ENCODE data around the gene OGFR. TPM values are rescaled to one million over a fixed set of nuclear protein-coding genes. Genes with fewer than 3 reads are reported as not detected.

The OGFR gene
- total RNA-seq, 1 donor from 2014 or later: 96.5 TPM

- no peaks in the 10 kb centered on the region for H3K79me2 ChIP-seq (ENCODE audit: insufficient read depth, low read length)
- Mint-ChIP-seq H3K4me3 (ENCODE audit: unreplicated experiment) (no peak overlapping the region), H3K27me3 (ENCODE audit: low read depth, unreplicated experiment) (peaks cover 31% of the 10 kb centered on the region), H3K9me3 (ENCODE audit: unreplicated experiment) (no peaks in the 10 kb centered on the region), H3K36me3 (ENCODE audit: low read depth, unreplicated experiment) (no peaks in the 10 kb centered on the region), H3K4me1 (ENCODE audit: low read depth, unreplicated experiment) (no peaks in the 10 kb centered on the region), H3K27ac (ENCODE audit: unreplicated experiment) (no peak overlapping the region)
- no peak for FAIRE-seq
- H3K9me3 ChIP-seq (ENCODE audit: insufficient read depth, low read depth, low read length): no peaks in the 10 kb centered on the region
- TF ChIP-seq EZH2 (IDR thresholded peaks at IDR 0.05; ENCODE audit: insufficient read depth, low read length) (no peak), CTCF (IDR thresholded peaks at IDR 0.05; ENCODE audit: insufficient read depth, low read depth, low read length) (no peak)
- no peak for DNase-seq (ENCODE audit: low read depth)
- no peaks in the 10 kb centered on the region for H4K20me1 ChIP-seq (ENCODE audit: insufficient read depth, low read length)
- H3K36me3 ChIP-seq (ENCODE audit: insufficient read depth, low read length): no peaks in the 10 kb centered on the region
- H3K4me1 ChIP-seq (ENCODE audit: insufficient read depth, low read length): peaks cover 10% of the 10 kb centered on the region
- H2AFZ ChIP-seq (ENCODE audit: low read depth, low read length): no peak overlapping the region
- peaks cover 11% of the 10 kb centered on the region for H3K27me3 ChIP-seq (ENCODE audit: insufficient read depth, low read length)
- no peak overlapping the region for H3K4me3 ChIP-seq (ENCODE audit: insufficient read depth, low read depth, low read length)
- no peak overlapping the region for H3K4me2 ChIP-seq (ENCODE audit: low read length)
- H3K27ac ChIP-seq (ENCODE audit: low read depth, low read length): no peak overlapping the region
- no peak overlapping the region for H3K9ac ChIP-seq (ENCODE audit: low read length)
Measured at GRCh38 chr20:62776035-62776691, 28.5 kb upstream of the OGFR start.

- Mint-ChIP-seq H3K4me3 (ENCODE audit: unreplicated experiment) (no peak overlapping the region), H3K27me3 (ENCODE audit: low read depth, unreplicated experiment) (peaks cover 31% of the 10 kb centered on the region), H3K27ac (ENCODE audit: unreplicated experiment) (no peak overlapping the region), H3K9me3 (ENCODE audit: unreplicated experiment) (no peaks in the 10 kb centered on the region), H3K36me3 (ENCODE audit: low read depth, unreplicated experiment) (no peaks in the 10 kb centered on the region), H3K4me1 (ENCODE audit: low read depth, unreplicated experiment) (no peaks in the 10 kb centered on the region)
- Histone ChIP-seq H3K36me3 (ENCODE audit: insufficient read depth, low read length) (no peaks in the 10 kb centered on the region), H3K4me3 (ENCODE audit: insufficient read depth, low read depth, low read length) (no peak overlapping the region), H4K20me1 (ENCODE audit: insufficient read depth, low read length) (no peaks in the 10 kb centered on the region), H3K27ac (ENCODE audit: low read depth, low read length) (no peak overlapping the region), H3K79me2 (ENCODE audit: insufficient read depth, low read length) (no peaks in the 10 kb centered on the region), H2AFZ (ENCODE audit: low read depth, low read length) (no peak overlapping the region), H3K4me2 (ENCODE audit: low read length) (no peak overlapping the region), H3K4me1 (ENCODE audit: insufficient read depth, low read length) (peaks cover 10% of the 10 kb centered on the region), H3K27me3 (ENCODE audit: insufficient read depth, low read length) (peaks cover 6% of the 10 kb centered on the region), H3K9ac (ENCODE audit: low read length) (no peak overlapping the region), H3K9me3 (ENCODE audit: insufficient read depth, low read depth, low read length) (no peaks in the 10 kb centered on the region)
- DNase-seq (ENCODE audit: low read depth): no peak
- FAIRE-seq: no peak
- TF ChIP-seq EZH2 (IDR thresholded peaks at IDR 0.05; ENCODE audit: insufficient read depth, low read length) (no peak), CTCF (IDR thresholded peaks at IDR 0.05; ENCODE audit: insufficient read depth, low read depth, low read length) (no peak)
Measured at GRCh38 chr20:62776692-62777527, 27.7 kb upstream of the OGFR start.

- Histone ChIP-seq H3K9ac (ENCODE audit: low read length) (no peak overlapping the region), H3K4me3 (ENCODE audit: insufficient read depth, low read depth, low read length) (no peak overlapping the region), H4K20me1 (ENCODE audit: insufficient read depth, low read length) (no peaks in the 10 kb centered on the region), H3K4me2 (ENCODE audit: low read length) (no peak overlapping the region), H2AFZ (ENCODE audit: low read depth, low read length) (no peak overlapping the region), H3K27ac (ENCODE audit: low read depth, low read length) (no peak overlapping the region), H3K36me3 (ENCODE audit: insufficient read depth, low read length) (no peaks in the 10 kb centered on the region), H3K79me2 (ENCODE audit: insufficient read depth, low read length) (no peaks in the 10 kb centered on the region), H3K27me3 (ENCODE audit: insufficient read depth, low read length) (peaks cover 6% of the 10 kb centered on the region), H3K9me3 (ENCODE audit: insufficient read depth, low read depth, low read length) (no peaks in the 10 kb centered on the region), H3K4me1 (ENCODE audit: insufficient read depth, low read length) (peaks cover 10% of the 10 kb centered on the region)
- H3K4me1 Mint-ChIP-seq (ENCODE audit: low read depth, unreplicated experiment): peaks cover 1% of the 10 kb centered on the region
- H3K36me3 Mint-ChIP-seq (ENCODE audit: low read depth, unreplicated experiment): no peaks in the 10 kb centered on the region
- H3K27ac Mint-ChIP-seq (ENCODE audit: unreplicated experiment): no peak overlapping the region
- no peak for TF ChIP-seq CTCF (IDR thresholded peaks at IDR 0.05; ENCODE audit: insufficient read depth, low read depth, low read length)
- no peak for TF ChIP-seq EZH2 (IDR thresholded peaks at IDR 0.05; ENCODE audit: insufficient read depth, low read length)
- DNase-seq (ENCODE audit: low read depth) (no peak), FAIRE-seq (no peak)
- peaks cover 32% of the 10 kb centered on the region for H3K27me3 Mint-ChIP-seq (ENCODE audit: low read depth, unreplicated experiment)
- H3K4me3 Mint-ChIP-seq (ENCODE audit: unreplicated experiment): no peak overlapping the region
- no peaks in the 10 kb centered on the region for H3K9me3 Mint-ChIP-seq (ENCODE audit: unreplicated experiment)
Measured at GRCh38 chr20:62777528-62777830, 27.2 kb upstream of the OGFR start.

Data from astrocyte (in vitro differentiated cells and primary cell).